GM19238 (cell line): Measurements from ENCODE around the gene SIDT2.

Experiments used
- DNase-seq: peaks from one replicate; pipeline ENCODE4 v3.0.0; 2011; ENCODE audit warnings: low spot score; ENCODE audit not compliant: insufficient read length

The SIDT2 gene

DNA sequence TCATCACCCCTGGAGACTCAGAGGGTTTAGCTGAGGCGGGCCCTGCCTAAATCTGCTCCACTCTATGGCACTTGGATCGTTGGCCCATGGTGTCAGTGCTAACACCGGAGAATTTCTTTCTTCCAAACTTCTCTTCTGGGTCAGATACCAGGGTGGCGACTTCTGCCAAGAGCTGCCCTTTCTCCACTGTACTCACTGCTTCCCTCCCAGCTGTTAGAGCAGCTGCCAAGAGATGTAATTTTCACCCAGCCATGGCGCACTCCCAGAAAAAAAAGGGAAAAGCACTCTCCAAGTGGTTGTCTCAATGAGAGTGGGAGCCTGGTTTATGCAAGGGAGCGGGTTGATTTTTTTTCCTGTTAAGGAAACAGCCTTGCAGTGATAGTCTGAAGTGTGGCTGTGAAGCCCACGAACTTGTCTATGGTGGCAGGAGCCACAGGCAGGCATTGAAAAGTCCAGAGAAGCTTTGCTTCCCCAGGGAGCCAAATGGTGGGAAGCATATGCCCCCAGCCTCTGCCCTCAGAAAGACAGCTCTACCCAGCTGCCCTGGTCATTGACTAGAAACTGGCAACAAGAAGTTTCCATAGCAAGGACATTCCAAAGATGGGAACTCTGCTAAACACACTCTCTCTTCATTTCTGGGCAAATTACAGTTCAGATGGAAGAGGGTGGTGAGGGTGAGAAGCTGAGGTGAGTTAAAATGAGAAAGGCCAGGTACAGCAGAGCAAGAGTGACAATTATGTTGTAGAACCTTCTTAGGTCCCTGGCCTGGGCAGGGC is 42.6 kb downstream of the SIDT2 start:
- DNase-seq = no peak

DNA sequence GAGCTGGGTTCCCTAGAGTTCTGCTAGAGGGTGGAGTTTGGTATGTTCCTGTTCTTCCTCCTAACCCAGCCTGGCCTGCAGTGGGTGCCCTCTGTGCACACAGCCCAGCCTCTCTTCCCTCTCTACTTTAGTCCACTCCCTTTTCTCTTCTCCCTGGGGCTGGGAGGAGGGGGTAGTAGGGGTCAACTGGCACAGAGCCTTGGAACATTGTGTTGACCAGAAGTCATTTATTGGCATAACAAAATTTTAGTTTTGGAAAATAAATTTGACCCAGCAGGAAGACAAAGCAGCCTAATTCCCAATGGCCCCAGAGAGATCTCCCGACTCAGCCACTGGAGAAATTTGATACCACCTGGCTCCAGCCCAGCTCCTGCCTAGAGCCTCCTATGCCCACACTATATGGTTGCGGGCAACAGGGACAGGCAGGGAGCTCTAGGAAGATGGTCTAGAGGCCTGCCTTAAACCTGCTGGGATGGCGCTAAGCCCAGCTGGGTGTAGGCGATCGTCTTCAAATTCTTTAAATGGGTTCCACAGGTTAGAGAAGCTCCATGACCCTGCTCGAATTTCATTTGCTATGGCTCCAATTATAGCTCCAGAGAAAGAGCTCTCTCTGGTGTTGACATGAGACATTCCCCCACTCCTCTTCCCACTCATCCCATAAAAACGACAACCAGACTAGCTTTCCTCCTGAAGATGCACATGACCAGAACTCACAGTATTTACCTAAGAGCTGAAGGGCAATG is 43.4 kb downstream of the SIDT2 start:
- DNase-seq = no peak

DNA sequence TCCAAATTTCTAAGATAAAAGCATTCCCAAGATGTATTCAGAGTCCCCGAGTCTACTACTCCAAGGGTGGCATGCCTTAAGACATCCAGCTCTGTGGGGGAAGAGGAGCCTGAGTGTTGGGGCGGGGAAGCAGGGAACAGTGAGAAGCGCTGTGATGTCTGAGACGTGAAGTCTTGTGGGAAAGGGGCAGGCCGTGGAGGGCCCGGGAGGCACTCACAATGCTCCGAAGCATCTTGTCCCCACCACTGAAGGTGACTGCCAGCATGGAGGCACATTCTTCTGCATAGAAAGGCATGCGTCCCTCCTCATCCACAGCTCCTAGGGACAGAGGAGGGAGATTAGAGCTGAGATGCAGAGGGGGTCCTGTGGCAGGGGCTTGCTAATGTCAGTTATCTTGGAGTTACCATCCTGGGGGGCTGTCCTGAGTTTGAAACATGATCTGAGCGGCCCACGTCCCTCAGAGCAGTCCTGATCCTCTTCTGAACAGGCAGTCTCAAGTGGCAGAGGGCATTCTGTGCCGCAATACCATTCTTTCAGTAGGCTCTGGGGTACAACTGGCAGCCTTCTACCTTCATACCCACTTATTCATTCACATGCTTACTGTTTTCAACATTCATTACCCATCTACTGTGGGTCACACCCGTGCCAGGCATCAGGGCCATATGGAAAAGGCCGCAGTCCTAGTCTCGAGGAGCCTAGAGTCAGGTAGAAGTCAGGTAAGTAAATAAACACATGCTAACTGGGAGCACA is 44.6 kb downstream of the SIDT2 start:
- DNase-seq = no peak

DNA sequence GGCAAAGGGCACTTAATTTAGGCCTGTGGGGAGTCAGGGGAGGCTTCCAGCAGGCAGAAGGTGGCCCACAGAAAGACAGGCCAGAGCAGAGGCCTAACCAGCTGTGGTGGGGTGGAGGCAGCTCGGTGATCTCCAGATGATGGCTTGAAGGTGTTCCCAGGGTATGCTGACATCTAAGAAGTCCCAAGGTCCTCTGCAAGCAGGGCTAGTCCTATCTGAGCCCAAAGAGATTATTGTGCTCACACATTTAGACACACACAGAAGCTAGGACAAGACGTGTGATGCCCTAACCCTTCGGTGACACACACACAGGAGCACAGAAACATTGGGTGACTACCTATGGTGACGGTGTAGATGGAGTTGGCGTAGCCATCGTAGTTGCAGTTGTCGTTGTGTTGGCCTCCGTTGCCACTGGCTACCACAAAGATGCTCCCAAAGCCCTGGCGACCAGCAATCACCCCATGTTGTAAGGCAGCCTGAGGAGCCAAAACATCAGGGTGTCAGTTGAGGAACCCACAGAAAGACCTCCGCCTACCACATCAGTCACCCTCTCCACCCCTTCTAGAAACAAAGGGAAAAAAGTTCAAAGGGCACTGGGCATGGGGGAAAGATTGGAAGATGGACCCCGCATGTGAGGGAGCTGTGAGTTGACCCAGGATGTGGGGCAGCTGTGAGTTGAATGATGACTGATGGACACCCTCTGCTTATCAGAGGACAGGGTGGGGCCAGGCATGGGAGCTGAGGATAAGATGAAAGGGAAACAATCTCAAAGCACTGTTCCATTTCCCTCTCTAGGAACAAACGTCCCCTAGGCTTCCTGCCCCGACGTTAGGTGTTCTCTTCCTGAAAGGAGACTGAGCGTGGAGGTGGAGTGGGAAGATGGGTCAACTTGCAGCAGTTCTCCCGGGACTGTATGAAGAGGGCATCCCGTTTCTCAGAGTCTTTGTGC is 45.5 kb downstream of the SIDT2 start:
- no peak for DNase-seq

DNA sequence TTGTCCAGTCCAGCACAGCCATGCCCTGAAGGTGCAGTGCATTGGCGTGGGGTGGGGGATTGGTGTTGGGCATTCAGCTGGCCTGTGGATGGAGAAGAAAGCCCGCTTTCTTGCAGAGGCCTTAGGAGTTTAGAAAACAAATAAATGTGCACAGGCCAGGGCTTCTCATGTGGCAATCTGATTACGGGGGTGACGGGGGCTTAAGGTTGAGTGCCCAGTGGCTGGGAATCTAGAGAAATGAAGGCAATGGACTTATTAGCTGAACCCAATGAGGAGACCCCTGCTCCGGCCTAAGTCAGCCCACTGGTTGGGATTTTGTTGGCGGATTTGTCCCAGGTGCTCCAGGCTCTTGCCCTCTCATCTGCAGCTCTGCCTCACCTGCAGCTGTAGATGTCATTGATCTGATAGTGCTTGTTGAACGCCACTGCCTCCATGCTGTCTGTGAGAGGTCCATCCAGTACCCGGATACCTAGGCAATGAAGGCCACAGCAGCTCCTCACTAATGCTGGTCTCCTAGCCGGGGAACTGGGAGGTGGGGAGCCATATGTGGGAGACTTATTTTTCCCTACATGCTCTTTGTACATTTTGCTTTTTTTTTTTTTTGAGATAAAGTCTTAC is 47.1 kb downstream of the SIDT2 start:
- no peak for DNase-seq

DNA sequence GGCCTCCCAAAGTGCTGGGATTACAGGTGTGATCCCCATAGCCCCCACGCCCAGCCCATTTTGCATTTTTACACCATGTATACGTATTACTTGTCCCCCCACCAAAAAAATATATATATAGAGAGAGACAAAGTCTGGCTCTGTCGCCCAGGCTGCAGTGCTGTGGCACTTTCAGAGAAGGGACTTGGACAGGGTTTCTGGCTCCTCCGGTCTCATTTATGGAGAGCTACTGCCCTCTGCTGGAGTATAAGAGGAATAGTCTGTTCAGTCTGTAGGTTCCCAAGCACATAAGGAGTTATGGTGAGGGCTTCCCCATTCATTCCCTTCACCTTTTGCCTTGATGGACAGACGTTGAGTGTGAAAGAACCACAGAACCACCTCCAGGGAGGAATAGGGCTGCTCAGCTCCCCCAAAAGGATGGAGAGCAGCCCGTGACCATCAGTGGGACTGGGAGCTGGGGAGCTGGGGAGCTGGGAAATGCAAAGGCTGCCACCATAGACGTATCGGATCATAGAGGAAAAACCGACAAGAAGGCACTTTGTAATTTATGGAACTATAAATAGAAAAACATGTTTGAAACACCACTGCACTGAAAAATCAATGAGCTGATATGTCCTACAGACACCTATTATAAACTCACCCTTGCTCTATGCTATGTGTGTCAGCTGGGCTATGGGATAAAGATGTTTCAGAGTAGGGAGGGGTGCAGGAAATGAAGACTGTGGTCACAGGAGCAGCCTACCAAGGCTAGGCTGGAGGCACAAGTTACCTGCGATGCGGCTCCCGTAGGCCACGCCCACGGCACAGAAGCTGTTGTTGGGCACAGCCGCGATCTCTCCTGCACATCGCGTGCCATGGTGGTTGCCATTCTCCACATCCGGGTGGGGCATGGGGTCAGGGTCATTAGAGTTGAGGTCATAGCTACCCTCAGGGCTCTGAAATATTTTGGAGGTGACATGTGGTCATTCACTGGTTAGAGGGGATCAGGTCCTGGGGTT is 48.1 kb downstream of the SIDT2 start:
- DNase-seq = peak; percentile 64

DNA sequence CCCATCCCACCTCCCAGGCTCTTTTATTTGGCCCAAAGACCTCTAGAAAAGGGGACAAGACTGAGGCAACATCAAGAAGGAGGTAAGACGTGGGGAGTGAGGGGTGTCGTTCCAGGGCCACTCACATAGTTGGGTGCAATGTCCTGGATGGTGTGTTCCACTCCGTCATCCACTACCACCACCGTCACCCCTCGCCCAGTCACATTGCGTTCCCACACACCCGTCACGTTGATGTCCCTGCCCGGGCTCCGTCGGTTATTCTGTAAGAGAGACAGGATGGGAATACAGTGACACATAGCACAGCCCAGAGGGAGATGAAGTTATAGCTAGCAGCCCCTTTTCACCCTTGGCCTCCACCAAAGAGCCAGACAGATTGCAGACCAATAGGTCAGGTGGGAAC is 49.5 kb downstream of the SIDT2 start:
- no peak for DNase-seq

DNA sequence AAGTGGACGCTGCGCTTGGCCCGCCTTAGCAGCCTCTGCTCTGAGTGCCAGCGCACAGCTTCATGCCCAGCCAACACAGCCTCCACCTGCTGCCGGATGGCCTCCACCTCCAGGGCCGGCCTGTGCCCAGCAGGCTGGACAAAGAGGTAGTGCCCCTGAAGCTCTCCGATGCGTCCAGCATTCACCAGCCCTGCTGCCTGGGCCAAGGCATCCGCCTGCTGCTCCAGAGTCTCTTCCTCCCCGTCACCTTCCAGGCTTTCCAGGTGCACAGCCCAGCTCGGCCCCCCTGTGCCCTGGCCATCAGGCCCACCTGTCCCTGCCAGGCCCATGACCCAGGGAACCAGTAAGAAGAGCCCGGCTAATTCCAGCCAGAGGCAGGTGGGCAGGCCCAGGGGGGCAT is 50.9 kb downstream of the SIDT2 start:
- DNase-seq = no peak

DNA sequence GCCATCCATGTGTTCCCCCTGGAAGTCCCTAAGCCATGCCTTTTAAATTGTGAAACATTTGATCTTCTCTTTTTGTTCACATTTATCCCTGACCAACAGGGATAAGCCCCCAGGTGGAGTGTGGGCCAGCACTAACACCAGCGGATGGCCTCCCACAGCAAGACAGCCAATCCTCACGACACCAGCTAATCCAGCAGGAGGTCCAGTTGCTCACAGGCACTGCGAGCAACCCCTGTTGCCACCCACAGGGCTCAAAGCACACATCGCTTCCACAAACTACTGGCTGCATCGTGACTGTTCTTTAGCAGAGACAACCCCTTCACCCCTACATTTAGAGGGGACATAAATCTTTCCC is 51.4 kb downstream of the SIDT2 start:
- DNase-seq = no peak

DNA sequence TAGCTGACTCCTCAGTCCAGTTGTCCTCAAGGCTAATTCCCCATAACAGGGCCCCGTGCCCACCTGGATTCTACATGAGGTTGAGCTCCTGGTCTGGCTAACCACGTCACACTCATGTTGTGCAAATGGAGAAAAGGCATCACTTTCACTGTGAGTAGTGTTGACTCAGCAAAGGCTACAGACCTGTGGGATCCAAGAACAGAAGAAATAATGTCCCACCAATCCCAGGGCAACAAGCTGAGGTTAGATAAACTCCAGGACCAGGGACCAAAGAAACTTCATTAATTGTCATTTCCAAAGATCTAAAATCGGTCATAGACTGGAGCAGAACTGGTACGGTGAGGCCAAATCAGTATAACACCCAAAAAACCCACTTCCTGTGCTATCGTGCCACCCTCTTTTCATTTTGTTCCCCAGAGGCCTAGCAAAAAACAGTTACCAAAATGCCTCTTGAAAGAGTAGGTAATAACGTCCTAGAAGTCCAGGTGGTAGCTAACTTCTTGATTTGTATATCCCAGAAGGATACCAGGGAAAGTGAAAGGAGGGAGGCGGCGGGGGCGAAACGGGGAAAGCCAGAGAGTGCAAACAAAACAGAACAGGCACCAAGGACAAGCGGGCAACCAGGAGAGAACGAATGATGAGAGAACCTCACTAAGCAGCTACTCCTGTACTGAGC is 51.9 kb downstream of the SIDT2 start:
- DNase-seq = no peak

DNA sequence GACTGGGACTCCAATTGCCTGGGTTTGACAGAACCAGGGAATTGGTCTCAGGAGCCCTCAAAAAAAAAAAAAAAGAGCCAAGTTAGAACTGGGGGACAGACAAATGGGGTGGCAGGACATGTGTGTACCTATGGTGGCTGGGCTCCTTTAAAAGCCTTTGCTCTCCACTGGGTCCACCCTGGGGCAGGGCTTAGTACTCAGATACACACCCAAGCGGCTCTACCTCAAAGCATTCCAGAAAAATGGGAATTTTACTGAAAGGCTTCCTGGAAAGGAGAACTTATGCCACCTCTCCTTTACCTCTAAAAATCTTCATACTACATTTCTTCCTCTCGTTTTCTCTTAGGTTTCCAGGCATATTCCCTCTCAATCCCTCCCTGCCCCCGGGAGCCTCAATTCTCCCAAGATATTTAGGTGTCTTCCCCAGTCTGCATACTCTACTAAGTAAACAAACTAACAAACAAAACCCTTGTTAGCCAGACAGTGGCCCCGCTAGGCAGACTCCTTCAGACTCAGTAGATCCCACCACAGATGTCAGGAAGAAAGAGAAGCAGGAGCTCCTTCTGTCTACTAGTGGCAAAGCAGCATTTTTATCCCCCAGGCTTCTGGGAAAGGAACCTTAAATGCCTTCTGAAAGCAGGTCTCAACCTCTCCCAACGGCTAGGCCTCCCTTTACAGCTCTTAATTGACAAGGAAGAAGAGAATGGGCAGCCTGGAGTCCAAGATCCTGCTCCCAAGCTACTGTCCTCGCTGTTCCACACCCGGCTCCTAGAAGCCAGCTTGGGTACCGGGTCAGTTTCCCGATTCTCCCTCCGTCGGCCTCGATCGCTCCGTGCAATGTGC is 52.7 kb downstream of the SIDT2 start:
- DNase-seq = no peak

DNA sequence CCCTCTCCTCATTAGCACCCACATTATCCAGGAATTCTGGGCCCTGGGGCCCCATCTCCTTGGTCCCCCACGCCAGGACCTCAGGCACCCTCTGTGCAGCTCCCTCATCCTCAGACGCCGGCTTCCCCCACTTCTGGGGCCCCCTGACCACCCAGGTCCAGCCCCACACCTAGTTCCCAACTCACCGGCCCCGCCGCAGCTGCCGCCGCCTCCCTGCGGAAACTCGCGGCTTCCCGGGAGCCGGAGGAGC is 53.2 kb downstream of the SIDT2 start, which contains the start of gene PCSK7:
TSS of gene PCSK7 (minus strand) at position 232 of the 250 bp plus-strand sequence. CDS start 2,229 bp downstream, outside the sequence.
- no peak for DNase-seq

DNA sequence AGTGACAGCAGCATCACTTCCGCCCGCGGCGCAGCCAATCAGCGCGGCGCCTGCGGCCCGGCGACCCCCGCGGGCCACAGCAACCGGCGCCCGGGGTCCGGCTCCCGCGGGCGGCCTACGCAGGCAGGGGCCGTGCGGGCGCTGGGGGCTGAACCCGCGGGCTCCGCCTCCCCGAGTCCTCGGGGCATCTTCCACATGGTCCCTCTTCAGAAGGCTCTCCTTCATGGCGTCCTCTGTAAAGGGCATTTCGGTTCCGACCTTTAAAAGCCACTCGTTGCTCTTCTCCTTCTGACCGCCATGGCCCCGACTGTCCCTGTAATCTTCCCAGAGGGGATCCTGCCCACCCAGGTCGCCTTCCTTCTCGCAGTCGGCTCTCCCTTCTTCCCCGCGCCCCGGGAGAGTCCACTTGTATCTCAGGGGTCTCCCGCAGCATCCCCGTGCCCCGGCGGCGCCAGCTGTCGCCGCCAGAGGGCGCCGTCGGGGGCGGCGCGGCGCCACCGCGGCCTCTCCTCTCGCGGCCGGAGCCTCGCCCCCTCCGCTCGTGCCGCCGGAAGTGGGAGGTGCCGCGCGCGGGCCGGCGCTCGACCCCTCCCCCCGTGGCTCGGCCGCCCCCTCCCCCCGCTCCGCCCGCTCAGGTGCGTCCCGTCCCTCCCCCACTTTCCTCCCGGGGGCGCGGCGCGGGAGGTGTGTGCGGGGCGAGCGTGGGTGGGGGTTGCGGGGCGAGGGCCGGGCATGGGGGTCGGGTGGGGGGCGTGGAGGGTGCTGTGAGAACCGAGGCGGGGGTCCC is 53.7 kb downstream of the SIDT2 start, which contains the start of gene RNF214:
TSS of gene RNF214 (plus strand) at position 580 of the 787 bp plus-strand sequence. CDS start 1,602 bp downstream, outside the sequence.
- DNase-seq = peak; percentile 97

DNA sequence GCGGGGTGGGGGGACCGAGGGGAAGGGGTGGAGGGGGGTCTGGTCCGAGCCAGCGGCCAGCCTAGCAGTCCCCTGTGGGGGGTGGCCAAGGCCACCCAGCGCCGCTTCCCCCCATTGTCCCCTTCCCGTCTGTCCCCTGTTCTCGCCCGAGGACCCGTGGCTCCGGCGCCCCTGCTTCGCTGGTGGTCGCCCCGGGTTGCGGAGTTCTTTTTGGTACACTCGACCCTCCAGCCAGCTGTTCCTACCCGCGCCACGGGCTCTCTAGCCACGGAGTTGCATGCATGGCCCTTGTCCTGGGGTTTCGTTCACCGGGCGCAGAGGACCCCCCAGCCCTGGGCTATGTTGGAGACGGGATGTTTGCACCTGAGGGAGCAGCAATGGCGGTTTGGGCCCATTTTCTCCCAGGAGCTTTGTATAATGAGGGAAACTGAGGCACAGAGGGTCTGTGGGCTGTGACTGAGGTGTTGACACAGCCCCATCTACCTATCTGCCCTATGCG is 54.4 kb downstream of the SIDT2 start:
- DNase-seq = no peak

DNA sequence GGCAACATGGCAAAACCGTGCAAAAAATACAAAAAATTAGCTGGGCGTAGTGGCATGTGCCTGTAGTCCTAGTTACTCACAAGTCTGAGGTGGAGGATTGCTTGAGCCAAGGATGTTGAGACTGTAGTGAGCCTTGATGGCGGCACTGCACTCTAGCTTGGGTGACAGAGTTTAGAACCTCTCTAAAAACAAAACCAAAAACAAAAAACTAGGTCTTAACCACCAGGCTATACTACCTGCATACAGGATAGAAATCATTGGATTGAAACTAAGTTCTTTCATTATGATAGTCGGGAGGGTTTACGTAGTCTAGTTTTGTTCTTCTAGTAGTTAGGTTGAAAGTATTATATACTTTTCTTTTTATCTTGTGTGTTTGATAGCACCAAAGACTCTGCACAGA is 59.7 kb downstream of the SIDT2 start:
- DNase-seq = no peak

DNA sequence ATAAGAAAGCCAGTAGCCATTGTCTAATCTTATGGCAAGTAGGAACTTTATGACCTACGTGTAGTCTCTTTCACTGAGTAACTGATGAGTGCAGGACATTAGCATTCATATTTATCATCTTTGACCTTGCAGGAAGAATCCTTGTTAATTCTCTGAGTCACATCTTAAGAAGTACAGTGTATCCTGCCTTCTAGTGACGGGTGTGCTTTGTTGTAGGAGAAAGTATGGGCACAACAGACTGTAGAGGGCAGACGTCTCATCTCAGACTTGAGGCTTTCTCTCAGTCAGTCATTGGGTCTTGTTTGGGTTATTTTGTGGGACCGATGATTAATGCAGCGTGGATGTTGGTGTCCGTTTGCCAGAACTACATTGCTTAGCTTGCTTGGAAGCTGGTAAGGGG is 60.8 kb downstream of the SIDT2 start:
- no peak for DNase-seq
